GM12892 (cell line): ENCODE data around the gene TBX5.

ENCODE experiments used
- DNase-seq: peaks from one replicate; pipeline ENCODE4 v3.0.0; 2011; ENCODE audit not compliant: insufficient read length
- FAIRE-seq: peaks from 2 replicates; lab custom pipeline; 2011; peaks lifted over from hg19 to GRCh38; lab: Jason Lieb, UNC
- POLR2A ChIP-seq: IDR thresholded peaks from 2 replicates; pipeline ENCODE4 v1.6.1; 2011; ENCODE audit warnings: low read depth, low read length, control low read depth
- POLR2AphosphoS5 ChIP-seq: IDR thresholded peaks from 2 replicates; pipeline ENCODE4 v1.6.1; 2011; ENCODE audit warnings: low read depth, low read length, control low read depth
- TAF1 ChIP-seq: IDR thresholded peaks from 2 replicates; pipeline ENCODE4 v1.6.1; 2011; ENCODE audit warnings: low read depth, mild to moderate bottlenecking, control low read depth, low read length, borderline replicate concordance

Gene TBX5

DNA sequence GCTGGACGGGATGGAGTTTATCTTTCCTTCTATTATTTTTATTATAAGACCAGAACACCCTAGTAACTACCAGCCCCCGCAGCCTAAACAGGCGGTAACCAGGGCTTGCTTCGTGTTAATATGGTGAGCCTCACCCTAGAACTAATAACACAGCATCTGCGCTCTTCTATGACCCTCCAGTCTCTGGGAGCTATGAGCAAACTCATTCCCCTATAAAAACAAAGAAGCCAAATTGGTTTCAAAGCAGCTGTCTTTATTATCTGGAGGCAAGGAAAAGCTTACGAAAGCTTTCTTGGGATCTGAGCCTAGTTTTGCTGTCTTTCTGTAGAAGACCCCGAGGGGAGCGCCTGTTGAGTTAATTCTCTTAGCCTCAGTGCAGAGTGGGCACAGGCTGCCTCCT, 85.0 kb downstream of the TBX5 start:
- TF ChIP-seq POLR2AphosphoS5 (no peak), POLR2A (no peak), TAF1 (no peak)
- DNase-seq (no peak), FAIRE-seq (no peak)

DNA sequence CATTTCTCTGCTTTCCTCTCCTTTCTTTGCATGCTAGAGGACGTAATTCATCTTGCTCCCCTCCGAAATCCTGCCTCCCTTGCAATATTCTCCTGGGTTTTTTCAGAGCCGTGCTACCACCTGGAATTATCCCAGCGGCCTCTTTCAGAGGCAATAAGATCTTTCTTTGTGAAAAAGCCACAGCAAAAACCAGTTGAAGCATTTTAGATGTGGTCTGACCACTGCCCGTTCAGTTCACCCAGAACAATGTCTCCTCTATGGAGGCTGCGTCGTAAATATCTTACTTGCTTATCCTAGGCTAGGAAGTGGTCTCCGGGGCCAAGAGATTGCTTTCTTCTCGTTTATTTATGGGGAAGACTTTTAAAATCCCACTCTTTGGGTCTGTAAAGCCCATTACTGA, 85.8 kb downstream of the TBX5 start:
- no peak for DNase-seq
- TF ChIP-seq POLR2AphosphoS5, result no peak
- no peak for TF ChIP-seq POLR2A
- no peak for TF ChIP-seq TAF1
- FAIRE-seq, result no peak

DNA sequence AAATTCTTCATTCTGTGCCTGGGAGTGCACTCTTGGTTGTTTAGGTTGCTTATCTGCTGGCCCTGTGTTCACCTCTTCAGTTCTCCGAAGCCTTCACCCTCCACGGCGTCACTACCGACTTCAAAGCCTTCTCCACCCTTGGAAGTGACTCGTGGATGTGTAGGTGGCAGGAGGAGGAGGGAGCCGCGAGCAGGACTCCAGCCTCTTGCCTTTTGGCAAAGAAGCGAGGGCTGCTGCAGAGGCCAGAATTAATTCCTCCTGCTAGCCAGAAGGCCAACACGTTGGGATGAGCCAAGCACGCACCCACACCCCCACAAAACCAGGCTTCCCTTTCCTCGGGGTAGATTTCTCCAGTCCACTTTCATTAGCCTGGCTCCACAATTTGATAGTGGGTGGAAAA, 86.5 kb downstream of the TBX5 start:
- DNase-seq (no peak), FAIRE-seq (no peak)
- no peak for TF ChIP-seq TAF1

DNA sequence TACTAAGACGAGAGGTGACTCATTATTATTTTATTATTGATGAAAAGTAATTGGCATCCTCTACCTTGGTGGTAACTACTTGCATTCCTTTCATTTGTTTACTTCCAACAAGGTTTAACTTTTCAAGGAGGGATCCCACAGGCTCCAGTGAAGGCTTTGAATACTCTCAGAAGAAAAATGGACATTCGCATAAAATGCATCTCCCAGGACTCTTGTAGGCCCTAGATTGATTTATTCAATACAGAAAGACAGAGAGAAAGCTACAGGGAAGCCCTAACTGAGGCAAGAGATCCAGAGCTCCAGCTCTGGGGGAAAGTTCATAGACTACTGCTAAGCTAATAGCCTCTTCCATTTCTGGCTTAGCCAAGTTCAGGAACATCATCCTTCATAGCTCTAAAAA, 87.0 kb downstream of the TBX5 start:
- FAIRE-seq, result no peak
- TF ChIP-seq POLR2A, result no peak
- no peak for TF ChIP-seq POLR2AphosphoS5
- TF ChIP-seq TAF1, result no peak
- no peak for DNase-seq

DNA sequence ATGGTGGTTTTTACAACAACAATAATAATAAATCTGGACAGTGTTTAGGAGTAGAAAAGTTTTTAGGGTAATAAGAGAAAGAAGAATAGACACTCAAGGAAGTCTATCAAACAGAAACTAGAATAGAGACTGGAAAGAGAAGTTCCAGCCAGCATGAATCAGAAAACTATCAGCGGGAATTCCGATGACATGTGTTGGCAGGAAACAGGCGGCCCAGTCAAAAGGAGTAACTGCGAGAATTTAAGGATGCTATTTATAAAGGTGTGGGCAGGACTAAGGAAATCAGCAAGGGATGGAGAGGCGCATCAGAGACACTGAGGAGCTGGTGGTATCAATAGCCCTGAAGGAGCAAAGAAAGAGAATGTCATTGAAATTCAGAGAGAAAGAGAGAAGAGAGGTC, 89.9 kb downstream of the TBX5 start:
- no peak for DNase-seq
- TF ChIP-seq POLR2AphosphoS5 (no peak), POLR2A (no peak), TAF1 (no peak)
- no peak for FAIRE-seq

DNA sequence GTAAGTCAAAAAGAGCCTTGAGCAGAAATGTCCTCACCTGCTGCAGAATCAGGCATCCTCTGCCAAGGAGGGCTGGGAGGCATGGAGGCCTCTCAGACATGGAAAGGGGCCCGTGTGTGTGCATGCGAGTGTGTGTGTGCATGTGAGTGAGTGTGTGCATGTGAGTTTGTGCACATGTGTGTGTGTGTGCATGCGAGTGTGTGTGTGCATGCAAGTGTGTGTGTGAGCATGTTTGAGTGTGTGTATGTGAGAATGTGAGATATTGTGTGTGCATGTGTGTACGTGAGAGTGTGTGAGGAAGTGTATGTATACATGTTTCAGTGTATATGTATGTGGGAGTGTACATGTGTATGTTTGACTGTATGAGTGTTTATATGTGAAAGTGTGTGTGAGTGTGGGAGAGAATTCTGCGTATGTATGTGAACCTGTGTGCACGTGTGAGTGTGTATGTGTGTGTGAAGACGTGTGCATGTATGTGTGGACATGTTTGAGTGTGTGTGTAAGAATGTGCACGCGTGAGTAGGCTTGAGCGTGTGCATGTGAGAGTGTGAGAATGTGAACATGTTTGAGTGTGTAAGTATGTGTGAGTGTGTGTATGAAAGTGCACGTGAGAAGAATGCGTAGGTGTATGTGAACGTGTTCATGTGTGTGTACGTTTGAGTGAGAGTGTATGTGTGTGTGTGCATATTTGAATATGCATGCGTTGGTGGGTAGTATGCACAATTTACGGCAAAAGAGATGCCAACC, 90.8 kb downstream of the TBX5 start:
- DNase-seq (no peak), FAIRE-seq (no peak)
- TF ChIP-seq POLR2A (no peak), TAF1 (no peak), POLR2AphosphoS5 (no peak)

DNA sequence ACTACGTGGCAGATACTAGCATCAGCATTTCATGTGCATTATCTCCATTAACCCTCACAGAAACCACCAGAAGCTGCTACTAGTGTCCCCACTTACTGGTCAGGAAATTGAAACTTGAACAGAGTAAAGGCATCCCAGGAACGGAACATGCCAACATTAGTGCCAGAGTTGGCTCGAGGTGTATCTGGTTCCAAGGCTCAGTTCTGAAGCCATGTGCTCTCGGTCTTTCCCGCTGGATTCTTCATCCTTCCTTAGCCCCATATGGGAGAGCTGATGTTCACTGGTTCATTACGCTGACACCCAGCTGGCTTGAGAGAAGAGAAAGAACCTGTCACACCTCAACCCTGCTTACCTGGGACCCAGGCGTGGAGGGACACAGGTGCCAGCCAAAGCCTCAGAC, 91.5 kb downstream of the TBX5 start:
- no peak for FAIRE-seq
- TF ChIP-seq TAF1 (no peak), POLR2A (no peak), POLR2AphosphoS5 (no peak)
- DNase-seq, result no peak

DNA sequence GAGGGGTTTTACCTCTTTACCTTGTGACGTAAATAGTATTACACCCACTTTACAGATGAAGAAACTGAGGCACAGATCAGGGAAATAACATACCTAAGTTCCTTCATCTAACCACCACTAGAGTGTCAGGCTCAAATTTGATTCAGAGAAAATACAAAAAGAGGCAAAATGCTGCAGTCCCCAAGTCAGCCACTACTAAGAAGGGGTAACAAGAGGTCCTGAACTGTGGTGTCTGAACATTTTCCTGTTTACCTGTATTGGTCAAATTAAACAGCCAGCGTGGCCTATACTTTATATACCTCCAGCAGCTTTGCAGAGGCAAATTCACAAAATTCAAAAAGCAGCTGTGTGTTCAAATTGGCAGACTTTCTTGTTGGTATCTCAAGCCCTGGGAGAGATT, 92.0 kb downstream of the TBX5 start:
- no peak for TF ChIP-seq POLR2A
- TF ChIP-seq POLR2AphosphoS5, result no peak
- TF ChIP-seq TAF1, result no peak
- FAIRE-seq (no peak), DNase-seq (no peak)

DNA sequence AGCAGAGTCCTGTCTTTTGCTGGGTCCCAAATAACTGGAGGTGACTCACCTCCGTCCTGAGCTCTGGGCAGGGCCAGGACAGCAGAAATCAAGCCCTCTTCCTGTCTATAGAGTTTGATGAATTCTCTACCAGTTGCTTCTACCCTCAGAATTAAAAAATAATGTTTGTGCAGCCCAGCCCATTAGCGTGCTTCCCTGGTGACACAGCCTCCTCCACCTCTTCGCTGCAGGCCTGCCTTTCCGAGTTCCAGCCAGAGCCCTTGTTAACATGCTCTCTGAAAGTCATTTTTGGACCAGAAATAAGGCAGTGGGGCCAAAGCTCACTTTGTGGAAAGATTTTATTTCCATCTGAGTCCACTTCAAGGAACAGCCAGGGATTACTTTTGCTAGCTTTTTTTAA, 94.0 kb downstream of the TBX5 start:
- FAIRE-seq (no peak), DNase-seq (no peak)

DNA sequence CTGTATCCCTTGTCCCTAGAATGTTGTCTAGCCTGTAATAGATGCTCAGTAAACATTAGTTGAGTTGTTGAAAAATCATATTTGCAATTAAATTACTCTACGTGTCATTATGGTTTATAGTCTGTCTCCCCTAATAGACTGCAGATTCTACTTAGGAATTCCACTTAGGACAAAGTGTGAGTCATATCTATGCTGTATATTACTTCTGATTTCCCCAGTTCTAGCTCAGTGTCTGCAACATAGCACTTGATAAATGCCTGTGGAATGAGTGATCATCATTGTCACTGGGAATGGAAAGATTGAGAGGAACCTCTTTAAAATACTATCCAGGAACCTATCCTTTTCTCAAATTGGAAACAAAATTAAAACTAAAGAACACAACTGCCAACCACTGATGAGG, 99.3 kb downstream of the TBX5 start:
- DNase-seq (no peak), FAIRE-seq (no peak)
- TF ChIP-seq POLR2A, result no peak
- no peak for TF ChIP-seq TAF1
- TF ChIP-seq POLR2AphosphoS5, result no peak

More for the DNA sequence above, 94.0 kb downstream of the TBX5 start:
- TF ChIP-seq POLR2AphosphoS5, result no peak
- no peak for TF ChIP-seq TAF1
- no peak for TF ChIP-seq POLR2A

DNA sequence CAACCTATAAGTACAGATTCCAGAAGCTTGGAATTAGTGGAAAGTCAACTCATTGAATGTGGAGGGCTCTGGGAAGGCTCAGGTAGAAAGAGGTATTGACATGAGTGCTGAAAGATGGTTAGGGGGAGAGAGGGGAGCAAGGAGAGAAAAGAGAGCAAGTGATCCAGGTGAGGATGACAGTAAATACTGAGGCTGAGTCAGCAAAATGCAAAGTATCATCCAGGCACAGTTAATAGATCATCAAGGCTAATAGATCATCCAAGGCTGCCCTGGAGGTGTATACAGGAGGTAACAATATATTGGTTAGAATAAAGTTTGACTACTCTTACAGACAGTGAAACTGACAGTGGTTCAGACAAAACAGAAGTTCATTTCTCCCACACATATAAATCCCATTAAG, 100.5 kb downstream of the TBX5 start:
- FAIRE-seq (no peak), DNase-seq (no peak)
- no peak for TF ChIP-seq POLR2AphosphoS5
- TF ChIP-seq TAF1, result no peak
- TF ChIP-seq POLR2A, result no peak
